GM21619 (cell line): ENCODE measurements around the gene TTC22.
"Not testable (repeated sequence)": the region's sequence is repeated elsewhere in the genome, so short reads cannot be mapped to it uniquely, and the experiment has no call there.

Source experiments
- ATAC-seq: cut with Tn5 transposase; IDR thresholded peaks from one replicate; pipeline ENCODE4 v1.9.1; 2021; ENCODE audit not compliant: unreplicated experiment

The TTC22 gene

DNA sequence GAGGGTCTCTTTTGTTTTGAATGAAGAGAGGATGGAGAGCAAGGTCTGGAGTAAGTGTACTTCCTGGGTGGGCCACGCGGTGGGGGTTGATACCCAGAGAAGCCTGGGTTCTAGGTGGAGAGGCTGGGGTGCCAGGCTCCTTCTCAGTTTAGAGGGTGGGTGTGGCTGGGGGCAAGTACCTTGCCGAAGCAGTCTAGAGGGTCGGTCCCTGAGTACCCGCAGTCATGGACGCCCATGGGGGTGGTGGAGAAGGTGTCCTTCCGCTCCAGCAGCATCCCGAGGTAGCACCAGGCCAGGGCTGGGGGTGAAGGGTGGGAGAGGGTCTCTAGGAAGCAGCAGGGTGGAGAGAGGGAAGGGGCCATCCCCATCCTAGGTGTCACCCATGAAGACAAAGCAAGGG is 14.3 kb downstream of the TTC22 start:
- no peak for ATAC-seq

DNA sequence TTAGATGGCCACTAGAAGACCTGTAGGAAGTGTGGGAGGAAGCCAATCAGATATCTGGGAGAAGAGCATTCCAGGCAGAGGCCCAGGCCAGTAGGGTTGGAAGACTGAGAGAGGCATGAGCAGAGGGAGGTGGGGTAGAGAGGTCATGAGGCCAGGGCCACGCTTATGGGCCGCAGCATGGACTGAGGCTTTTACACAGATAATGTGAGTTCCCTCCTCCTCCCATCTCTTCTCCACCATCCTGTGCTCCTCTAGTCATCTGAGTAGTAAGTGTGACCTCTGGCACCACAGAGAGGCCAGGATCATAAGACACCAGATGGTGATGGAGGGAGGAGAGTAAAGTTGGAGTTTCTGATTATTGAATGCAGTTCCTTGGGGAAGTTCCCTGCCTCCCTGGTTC is 17.1 kb downstream of the TTC22 start:
- no peak for ATAC-seq

DNA sequence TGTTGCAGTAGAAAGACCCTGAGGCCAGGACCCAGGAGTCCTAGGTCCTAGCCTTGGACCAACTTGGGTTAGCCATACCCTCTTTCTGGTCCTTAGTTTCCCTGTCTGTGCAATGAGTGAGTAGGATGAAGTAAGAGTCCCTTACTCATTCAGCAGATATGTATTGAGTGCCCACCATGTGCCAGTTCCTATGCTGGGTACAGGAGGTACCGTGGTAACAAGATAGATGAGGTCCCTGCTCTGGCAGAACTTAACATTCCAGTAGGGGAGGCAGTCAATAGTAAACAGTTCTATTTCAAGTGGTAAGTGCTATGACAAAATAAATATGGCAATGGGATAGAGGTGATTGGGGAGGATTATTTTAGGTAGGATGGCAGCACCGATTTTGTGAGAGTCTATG is 18.5 kb downstream of the TTC22 start:
- no peak for ATAC-seq

DNA sequence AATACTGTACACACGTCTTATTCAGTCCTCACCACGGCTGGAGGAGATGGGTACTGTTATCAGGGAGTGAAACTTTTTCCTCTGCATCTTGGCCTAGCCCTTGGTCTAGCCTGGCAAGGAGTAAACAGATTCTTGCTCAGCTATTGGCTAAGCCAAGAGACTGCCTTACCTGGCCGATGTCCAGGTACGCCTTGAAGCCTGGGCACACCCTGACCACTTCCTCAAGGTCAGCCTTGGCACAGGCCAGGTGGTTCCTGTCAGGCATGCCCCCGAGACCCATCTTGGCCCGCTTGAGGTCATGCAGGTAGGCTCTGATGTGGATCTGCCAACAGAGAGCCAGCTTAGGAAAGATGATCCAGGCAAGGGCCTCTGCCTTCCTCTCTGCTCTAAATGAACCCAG is 19.0 kb downstream of the TTC22 start:
- ATAC-seq, result no peak

DNA sequence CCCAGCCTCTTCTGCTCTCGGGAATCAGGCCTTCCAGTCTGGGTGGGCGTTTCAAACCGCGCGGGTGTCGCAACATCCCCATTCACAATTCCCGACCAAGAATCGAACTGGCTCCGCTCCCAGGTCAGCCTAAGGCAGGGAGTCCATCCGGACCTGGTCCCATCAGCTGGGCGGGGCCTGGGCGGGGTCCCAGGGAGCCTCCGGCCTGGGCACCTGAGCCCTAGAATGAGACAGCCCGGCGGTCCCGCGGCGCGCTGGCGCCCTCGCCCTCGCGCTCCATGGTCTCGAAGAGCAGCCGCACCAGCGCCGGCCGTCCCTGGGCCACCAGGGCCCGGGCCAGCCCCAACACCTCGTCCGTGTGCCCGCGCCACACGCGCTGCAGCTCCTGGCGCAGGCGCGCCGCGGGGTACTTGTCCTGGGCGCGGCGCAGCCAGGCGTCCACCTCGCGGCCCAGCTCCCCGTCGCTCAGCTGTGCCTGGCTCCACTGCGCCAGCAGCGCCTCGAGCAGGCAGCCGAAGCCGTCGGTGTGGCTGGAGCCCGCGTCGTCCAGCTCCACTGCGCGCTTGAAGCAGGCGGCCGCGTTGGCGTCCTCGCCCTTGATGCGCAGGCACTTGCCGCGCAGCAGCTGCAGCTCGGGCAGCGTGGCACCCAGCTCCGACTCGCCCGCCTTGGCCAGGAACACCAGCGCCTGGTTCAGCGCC is 19.9 kb downstream of the TTC22 start:
- no peak for ATAC-seq

DNA sequence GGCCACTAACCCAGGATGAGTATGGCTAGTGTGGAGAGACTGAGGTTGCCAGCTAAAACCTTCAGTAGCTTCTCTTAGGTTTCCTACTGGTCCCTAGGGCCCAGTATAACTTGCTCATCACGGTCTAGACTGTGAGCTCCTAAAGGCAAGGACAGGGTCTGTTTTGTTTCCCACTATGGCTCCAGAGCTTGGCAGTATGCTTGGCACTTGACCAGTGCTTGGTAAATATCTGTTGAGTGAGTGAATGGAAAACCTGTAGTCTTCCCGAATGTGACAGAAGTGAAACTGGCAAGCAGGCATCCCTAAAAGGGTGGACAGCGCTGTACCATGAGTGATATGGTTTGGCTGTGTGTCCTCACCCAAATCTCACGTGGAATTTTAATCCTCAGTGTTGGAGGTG is 23.7 kb downstream of the TTC22 start:
- no peak for ATAC-seq

DNA sequence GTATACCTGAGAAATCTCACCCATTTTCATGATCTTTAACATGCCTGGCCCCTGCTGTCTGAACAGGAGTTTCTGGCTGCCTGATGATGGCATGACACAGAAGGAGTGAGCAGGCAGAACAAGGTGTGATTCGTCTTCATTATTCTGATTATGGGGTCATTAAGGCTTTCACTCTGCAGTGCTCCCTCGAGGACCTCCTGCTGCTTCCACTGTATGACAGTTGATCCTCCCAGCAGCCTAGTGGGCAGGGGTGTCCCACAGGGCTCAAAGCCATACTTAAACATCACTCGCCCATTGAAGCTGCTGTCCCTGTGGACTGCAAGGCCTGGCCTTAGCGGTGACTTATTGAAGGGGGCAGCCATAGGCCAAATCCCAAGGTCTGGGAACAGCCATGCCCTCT is 24.1 kb downstream of the TTC22 start:
- no peak for ATAC-seq

DNA sequence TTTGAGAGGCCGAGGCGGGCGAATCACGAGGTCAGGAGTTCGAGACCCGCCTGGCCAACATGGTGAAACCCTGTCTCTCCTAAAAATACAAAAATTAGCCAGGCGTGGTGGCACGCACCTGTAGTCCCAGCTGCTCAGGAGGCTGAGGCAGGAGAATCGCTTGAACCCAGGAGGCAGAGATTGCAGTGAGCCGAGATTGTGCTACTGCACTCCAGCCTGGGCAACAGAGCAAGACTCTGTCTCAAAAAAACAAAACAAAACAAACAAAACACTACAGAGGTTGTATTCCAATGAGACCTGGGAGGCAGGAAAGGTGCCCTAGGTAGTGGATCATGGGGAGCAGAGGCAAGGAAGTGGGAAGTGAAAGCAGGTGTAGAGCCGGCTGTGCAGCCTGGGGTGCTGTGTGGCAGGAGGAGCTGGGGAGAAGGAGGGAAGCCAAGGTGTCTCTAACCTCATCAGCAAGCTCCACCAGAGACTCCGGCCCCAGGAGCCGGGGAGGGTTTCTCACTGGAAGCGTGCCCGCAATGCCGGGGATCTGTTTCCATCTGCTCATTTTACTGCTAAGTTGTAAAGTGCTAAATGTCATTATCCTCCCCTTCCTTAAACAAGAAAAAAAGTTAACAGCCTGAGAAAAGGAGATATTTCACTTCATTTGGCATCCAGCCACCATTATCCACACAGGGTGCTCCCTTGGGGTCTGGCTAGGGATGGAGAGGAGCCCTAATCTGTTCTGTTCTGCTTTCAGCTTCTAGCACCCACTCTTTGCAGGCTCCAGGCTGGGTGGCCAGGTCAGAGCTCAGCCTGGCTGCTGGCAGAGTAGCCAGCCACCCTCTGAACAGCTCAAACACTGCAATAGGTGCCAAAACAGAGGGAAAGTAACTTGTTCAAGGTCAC is 25.0 kb downstream of the TTC22 start:
- ATAC-seq, result not testable (repeated sequence)

DNA sequence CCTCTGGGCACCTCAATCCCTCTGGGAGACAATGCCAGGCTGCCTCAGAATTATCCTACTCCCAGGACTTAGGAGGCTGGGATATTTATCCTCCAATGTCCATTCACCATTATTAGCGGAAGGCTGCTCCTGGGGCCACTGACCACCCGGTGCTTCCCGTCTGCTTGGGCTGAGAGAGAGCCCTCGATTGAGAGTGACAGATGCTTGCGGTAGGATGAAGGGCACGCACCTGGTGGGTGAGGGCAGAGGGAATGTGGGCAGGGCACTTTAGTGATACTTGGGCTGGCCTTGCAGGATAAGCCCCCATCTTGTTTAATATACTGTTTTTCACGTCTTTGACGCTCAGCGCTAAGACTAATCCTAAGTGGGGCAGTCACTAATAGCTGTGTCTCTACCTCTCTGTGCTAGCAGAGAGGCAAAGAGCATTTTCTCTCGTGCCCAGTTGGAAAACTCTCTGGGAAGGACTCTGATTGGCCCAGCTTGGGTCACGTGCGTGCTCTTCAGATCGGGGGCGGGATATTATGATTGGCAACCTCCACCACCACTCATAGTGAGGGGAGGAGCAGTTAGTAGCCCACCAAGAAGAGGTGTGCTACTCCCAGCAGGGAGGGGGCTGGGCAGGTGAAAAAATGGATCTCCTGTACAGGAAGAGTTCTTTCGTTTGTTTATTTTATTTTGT is 26.2 kb downstream of the TTC22 start:
- no peak for ATAC-seq

DNA sequence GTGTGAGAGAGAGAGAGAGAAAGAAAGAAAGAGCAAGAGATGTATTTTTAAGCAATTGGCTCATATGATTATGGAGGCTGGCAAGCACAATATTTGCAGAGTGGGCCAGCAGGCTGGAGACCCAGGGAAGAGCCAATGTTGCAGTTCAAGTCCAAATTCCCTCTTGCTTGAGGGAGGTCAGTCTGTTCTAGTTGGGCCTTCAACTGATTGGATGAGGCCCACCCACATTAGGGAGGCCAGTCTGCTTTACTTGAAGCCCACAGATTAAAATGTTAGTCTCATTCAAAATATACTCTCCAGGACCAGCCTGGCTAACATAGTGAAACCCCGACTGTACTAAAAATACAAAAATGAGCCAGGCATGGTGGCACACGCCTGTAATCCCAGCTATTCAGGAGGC is 28.2 kb downstream of the TTC22 start:
- ATAC-seq, result no peak

DNA sequence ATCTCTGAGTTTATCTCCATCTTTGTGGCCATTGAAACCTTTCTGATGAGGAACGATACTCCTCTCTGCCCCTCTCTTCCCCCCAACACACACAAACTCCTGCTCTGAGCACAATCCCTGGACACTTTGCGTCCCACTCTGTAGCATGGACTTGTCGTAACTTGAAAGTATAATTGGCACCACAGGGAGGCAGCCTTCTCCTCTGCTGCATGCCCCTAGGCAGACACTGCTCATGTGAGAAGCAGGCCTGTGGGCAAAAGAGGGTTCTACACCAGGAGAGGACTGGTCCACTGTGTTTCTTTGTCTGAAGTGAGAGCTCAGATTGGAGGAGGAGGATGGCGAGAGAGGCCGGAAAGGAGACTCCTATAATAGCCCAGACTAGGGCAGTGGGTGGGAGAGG is 33.0 kb downstream of the TTC22 start:
- ATAC-seq, result no peak

DNA sequence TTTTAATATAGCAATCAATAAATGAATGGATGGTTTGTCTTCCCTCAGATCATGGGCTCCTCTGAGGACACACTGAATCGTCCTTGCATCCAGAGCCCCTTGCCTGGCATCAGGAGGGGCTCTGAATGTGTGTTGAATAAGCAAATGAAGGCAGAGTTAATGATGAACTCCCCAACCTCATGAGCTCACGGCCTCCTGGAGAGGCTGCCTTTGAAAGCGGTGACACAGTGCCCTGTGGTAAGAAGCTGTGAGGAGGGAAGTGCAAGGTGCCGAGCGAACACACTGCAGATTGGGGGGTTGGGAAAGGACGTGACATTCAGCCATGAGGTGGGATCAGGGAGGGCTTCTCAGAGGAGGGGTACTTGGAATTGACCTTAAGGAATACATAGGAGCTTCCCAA is 33.6 kb downstream of the TTC22 start:
- no peak for ATAC-seq

DNA sequence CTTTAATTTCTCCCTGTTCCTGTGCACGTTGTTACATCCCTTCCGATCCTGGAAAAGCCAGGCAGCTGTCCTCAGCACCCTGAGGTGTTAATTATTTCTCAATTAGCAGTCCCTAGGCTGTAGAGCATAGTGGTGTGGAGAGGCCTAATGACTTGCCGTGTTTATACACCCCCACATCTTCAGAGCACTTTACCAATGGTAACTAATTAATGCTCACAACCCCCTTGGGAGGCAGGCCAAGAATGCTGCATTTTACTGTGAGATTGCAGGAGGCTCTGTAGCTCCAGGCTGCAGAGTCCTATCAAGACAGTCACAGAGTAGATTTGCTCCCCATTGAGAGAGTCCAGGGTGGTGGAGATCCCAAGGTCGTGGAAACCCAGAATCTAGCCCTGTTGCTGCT is 34.4 kb downstream of the TTC22 start:
- no peak for ATAC-seq

DNA sequence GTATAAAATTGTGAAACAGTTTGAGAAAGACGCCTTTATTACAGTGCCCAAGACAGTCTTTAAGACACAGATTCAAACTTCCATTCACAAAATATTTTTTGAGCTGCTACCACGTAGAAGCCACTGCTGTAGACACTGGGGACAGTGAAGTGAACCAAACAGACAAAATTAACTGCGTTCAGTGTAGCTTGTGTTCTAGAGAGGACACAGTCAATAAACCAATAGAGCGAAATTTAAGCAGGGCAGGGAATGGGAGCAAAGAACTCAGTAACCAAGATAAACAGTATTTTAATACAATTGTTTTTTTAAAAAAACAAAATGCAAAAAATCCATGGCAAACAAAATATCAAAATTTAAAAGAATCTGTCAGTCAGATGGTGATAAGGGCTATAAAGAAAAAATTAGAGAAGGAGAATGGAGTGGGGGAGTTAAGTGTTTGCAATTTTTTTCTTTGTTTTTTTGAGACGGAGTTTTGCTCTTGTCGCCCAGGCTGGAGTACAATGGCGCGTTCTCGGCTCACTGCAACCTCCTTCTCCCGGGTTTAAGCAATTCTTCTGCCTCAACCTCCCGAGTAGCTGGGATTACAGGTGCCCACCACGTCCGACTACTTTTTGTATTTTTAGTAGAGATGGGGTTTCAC is 36.1 kb downstream of the TTC22 start:
- ATAC-seq, result peak; percentile 16

DNA sequence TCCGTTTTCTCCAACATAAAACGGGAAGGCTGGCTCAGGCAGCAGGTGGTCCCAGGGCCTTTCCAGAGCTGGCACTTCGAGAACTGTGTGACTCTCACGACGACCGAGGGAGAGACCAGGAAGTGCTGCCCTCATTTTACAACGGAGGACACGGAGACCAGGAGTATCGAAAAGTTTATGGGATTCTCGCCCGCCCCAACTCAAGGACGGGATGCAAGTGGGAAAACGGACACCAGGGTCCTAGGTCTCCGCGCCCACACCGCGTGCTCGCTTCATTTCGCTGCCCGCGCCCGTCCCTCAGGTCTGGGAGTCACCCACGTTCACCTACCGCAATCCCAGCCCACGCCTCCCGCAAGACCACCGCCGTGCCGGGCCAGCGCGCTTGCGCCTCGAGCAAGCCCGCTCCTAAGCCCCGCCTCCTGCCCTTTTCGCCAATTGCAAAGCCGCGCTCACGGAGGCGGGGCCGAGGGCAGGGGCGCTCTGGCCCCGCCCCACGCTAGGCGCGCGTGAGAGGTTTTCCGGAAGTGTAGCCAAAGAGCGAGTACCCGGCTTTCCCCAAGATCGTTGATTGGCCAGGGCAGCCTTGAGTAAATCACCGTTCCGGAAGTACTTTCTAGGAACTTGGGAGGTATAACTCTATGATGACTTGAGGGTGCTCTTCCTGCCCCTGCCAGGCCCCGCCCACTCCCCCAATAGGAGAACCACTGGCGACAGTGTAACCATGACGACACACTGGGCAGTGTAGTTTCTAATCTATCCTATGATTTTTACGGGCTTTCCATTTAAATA is 36.8 kb downstream of the TTC22 start, which contains the start of gene PARS2:
TSS of gene PARS2 (minus strand) at position 391 of the 789 bp plus-strand sequence. CDS start 5,362 bp downstream, outside the sequence.
- peak; percentile 92 for ATAC-seq

DNA sequence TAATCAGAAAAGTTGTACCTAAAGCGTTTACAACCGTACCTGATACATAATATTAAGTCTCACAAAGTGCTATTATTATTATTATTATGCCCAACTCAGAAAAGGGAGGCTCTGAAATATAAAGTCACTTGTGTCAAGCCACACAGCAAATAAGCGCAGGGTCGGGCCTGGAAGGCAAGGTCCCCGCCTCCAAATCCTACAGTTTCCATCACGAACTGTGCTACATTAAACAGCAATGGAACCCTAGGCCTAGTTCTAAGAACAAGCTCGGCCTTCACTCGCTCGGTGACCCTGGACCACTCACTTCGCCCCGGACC is 37.3 kb downstream of the TTC22 start:
- ATAC-seq, result no peak

DNA sequence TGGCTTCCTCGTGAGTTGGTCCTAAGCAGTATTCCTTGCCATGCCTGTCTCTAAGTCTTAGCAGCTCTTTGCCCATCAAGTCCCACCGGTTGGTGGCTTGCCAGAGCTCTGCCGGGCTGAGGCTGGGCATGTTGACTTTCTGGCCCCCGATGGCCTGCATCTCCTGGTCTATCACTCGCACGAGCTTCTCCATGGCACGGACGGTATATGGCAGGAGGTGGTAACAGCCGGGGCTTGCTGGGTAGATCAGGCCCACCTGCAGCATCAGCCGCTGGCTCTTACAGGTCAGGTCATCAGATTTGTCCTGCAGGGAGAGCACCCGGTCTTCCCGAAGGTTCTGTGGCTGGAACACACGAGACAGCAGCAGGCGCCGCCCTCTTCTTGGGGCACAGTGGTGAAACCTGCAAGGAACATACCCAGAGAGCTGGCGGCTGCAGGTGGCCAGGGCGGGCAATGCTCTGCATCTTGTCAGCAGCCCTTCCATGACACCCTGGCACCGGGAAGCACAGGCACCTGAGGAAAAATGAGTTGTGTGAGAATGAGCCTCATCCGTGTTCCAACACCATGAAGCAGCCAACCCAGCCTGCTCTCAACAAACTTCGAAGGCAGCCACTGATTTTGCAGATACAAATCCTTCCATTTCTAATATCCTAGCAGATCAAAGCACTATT is 42.3 kb downstream of the TTC22 start:
- no peak for ATAC-seq

DNA sequence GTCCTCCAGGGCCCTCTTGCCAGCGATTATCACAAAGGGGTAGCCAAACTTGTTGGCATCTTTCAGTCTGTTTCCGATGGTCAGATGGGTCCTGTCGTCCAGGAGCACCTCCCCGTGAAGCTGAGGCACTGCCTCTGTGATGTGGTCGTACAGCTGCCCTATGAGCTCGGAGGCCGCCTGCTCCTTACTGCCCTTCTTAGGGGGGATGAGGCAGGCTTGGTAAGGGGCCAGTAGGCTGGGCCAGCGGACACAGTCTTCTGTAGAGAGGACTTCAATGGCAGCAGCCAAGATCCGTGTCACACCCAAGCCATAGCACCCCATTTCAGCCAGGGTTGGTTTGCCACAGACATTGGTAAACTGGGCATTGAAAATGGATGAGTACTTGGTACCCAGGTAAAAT is 43.3 kb downstream of the TTC22 start:
- ATAC-seq, result no peak

DNA sequence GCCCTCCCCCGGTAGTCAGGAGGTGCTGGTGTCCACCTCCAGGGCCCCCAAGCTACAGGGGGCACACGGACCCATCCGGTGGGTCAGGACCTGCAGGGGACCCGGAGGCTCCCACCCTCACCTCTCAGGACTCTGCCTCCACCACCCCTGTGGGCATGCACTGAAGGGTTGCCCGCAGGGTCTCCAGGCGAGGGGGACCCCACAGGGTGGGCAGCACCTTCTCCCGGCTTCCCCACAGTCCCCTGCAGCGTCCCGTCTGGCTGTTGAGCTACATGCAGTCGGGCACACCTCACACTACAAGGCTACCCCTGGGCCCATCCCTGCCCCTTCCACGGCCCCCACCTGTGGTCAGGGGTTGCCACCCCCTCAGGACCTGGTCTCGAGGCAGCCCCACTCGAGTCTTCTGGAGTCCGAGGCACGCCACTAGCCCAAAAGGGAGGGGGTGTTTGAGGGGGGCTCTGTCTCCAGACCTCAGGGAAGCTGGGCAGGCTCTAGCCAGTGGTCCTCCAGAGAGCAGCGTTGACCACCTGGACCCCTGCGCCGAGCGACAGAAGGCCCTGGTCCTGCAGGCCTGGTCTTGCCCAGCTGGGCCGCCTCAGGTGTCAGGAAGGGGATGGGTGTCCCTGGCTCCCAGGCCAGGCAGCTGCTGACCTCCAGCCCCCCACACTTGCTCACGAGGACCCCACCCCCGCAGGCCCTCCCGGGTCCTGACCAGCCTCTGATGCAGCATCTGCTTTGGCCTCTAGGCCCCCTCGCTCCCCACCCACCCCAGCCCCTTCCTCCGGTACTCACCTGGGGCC is 46.4 kb downstream of the TTC22 start:
- ATAC-seq, result no peak
